Dendritic cell treated with granulocyte-macrophage colony-stimulating factor and Interleukin-4, amounts not matched to agents 40 ng/mL and 50 ng/mL, for 4 days (primary cell): ENCODE measurements around the gene TRIM77.
"Not testable (repeated sequence)": the region's sequence is repeated elsewhere in the genome, so short reads cannot be mapped to it uniquely, and the experiment has no call there.

Experiments
- H3K27ac Mint-ChIP-seq: one replicate; pipeline ENCODE4 v1.8.0; 2022; ENCODE audit warnings: mild to moderate bottlenecking, mixed read lengths
- H3K27me3 Mint-ChIP-seq: one replicate; pipeline ENCODE4 v1.8.0; 2022; ENCODE audit warnings: mild to moderate bottlenecking, mixed read lengths
- H3K36me3 Mint-ChIP-seq: one replicate; pipeline ENCODE4 v1.8.0; 2022; ENCODE audit warnings: low read depth, mixed read lengths
- H3K4me1 Mint-ChIP-seq: one replicate; pipeline ENCODE4 v1.8.0; 2022; ENCODE audit warnings: low read depth, mixed read lengths
- H3K4me3 Mint-ChIP-seq: one replicate; pipeline ENCODE4 v1.8.0; 2022; ENCODE audit warnings: mild to moderate bottlenecking, moderate library complexity, mixed read lengths
- H3K9me3 Mint-ChIP-seq: one replicate; pipeline ENCODE4 v1.8.0; 2022; ENCODE audit warnings: mixed read lengths
- intact Hi-C: fragments of 100-400 bp; cut with micrococcal nuclease; formaldehyde crosslinking; loops from one replicate; pipeline ENCODE4 v1.15.0; 2022

TRIM77 gene

GRCh38 chr11:89744158-89744557 lies 34.1 kb downstream of the TRIM77 start:
- H3K4me1 Mint-ChIP-seq, H3K9me3 Mint-ChIP-seq, H3K27ac Mint-ChIP-seq, H3K27me3 Mint-ChIP-seq, intact Hi-C loops, H3K36me3 Mint-ChIP-seq, H3K4me3 Mint-ChIP-seq: not testable (repeated sequence)

GRCh38 chr11:89750822-89751221 lies 40.7 kb downstream of the TRIM77 start:
- H3K4me3 Mint-ChIP-seq, H3K27me3 Mint-ChIP-seq, H3K36me3 Mint-ChIP-seq, intact Hi-C loops, H3K9me3 Mint-ChIP-seq, H3K27ac Mint-ChIP-seq, H3K4me1 Mint-ChIP-seq: not testable (repeated sequence)
